ENCODE data around the gene ERC2.

The ERC2 gene

DNA sequence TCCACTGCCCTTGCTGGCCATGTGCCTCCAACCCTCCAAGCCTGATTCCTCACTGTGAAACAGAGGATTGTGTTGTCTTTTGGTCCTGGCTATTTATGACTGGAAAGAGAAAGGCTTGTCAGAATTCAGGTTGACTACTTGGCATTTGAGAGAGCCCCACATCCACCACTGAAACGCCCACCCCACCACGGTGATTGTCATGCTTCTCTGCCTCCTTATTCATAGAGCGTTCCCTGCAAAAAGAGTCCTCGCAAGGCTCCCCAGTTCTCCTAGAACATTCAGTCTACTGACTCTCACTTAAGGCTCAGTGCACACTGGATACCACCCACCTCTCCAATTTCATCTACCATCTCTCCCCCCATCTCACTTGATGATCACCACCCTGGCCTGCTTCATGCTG, 818.3 kb downstream of the ERC2 start:
- DNase-seq (ENCODE audit: low read depth), result no peak
- TF ChIP-seq, protein P1, sequence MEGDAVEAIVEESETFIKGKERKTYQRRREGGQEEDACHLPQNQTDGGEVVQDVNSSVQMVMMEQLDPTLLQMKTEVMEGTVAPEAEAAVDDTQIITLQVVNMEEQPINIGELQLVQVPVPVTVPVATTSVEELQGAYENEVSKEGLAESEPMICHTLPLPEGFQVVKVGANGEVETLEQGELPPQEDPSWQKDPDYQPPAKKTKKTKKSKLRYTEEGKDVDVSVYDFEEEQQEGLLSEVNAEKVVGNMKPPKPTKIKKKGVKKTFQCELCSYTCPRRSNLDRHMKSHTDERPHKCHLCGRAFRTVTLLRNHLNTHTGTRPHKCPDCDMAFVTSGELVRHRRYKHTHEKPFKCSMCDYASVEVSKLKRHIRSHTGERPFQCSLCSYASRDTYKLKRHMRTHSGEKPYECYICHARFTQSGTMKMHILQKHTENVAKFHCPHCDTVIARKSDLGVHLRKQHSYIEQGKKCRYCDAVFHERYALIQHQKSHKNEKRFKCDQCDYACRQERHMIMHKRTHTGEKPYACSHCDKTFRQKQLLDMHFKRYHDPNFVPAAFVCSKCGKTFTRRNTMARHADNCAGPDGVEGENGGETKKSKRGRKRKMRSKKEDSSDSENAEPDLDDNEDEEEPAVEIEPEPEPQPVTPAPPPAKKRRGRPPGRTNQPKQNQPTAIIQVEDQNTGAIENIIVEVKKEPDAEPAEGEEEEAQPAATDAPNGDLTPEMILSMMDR (IDR thresholded peaks at IDR 0.05; ENCODE audit: low read depth, low read length, missing control alignments), result no peak
- no peak overlapping the region for H3K4me3 ChIP-seq (ENCODE audit: low read depth, low read length)
- in situ Hi-C loops (cut with HindIII; ENCODE audit: low sequenced_read_pairs), result no loop called here

DNA sequence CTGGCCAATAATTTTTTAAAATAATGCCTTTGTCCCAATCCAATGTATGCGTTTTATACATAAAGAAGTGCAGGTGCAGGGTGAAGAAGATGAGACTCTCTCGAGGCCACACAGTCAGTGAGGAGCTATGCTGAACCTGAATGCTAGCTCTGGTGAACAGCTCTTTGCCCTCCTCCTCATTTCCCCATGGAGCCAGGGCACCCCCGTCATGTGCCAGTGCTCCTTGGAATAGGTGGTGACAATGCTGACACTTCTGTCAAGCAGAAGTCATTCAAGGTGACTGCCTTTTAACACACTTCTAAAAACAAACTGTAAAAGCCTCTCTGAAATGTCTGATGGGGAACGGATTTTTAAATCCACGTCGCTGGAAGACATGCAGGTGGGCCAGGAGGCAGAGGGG, 818.7 kb downstream of the ERC2 start:
- no peak overlapping the region for H3K4me3 ChIP-seq (ENCODE audit: low read depth, low read length)
- TF ChIP-seq, protein P1 (IDR thresholded peaks at IDR 0.05; ENCODE audit: low read depth, low read length, missing control alignments), result no peak
- in situ Hi-C loops (cut with HindIII; ENCODE audit: low sequenced_read_pairs), result no loop called here
- DNase-seq (ENCODE audit: low read depth), result no peak

DNA sequence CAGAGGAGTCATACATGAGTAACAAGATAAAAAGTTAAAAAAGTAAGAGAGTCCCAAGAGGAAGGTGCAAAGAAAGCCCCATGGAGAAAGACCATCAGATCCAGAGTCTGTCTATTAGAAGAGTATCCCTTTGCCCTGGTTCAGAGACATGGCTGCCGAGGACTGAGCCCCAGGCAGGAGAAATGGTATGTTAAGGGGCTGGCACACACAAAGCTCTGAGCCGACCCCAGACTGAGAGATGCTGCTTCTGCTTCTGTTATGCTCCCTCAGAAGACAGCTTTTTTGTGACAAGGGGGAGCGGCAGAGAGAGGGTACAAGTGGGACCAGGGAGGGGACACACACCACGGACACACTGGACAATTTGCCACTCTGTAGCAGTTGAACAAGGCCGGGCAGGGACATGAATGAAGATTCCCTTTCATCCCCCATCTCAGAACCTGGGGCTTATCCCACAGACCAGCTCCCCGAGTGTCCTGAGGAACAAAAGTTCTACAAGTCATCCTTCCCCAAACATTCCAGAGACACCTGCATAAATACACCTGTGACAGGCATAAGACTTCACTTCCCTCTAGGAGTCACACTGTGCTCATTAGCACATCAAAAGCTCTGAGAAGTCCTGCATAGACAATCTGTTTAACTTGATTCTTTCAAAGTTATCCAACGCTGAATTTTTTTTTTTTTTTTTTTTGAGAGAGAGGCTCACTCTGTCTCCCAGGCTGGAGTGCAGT, 819.5 kb downstream of the ERC2 start:
- TF ChIP-seq, protein P1 (IDR thresholded peaks at IDR 0.05; ENCODE audit: low read depth, low read length, missing control alignments), result no peak
- in situ Hi-C loops (cut with HindIII; ENCODE audit: low sequenced_read_pairs), result no loop called here
- no peak overlapping the region for H3K4me3 ChIP-seq (ENCODE audit: low read depth, low read length)
- no peak for DNase-seq (ENCODE audit: low read depth)

DNA sequence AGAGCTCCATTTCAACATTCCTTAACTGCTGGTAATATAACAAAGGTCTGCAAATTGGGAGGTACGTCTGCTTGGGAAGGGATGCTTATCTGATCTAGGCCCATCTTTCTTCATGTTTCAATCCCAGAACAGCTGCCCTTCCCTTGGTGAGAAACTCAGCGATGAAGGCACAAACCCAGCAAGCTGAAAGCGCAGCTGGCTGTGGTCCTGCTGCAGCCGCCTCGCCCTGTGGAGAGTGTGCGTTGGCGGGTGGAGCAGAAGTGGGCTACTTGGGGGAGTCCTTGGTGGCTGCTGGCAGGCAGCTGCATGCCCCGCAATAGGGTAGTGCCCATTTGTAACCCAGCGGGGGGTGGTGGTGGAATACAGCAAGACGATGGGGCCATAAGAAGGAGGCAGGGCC, 820.6 kb downstream of the ERC2 start:
- in situ Hi-C loops (cut with HindIII; ENCODE audit: low sequenced_read_pairs), result no loop called here
- no peak overlapping the region for H3K4me3 ChIP-seq (ENCODE audit: low read depth, low read length)

DNA sequence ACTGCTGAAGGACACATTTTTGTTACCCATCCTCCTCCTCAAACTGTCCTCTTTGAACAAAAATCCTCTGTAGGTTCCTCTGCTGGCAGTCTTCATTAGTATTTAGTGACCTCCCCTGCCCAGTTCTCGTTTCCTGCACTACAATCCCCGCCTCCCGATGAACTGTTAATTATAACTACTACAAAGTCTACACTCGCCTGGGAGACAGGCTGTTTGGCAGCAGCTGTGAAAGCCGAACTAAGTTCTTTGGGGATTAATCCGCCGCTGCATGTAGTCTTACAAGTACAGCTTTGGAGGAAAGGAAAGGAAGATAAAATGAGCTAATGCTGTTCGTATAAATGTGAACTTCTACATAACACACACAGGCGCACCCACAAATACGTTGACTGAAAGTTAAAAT, 821.2 kb downstream of the ERC2 start:
- H3K4me3 ChIP-seq (ENCODE audit: low read depth, low read length), result no peak overlapping the region
- in situ Hi-C loops (cut with HindIII; ENCODE audit: low sequenced_read_pairs), result no loop called here
- TF ChIP-seq, protein P1 (IDR thresholded peaks at IDR 0.05; ENCODE audit: low read depth, low read length, missing control alignments), result no peak
- DNase-seq (ENCODE audit: low read depth), result no peak

More for the DNA sequence above, 820.6 kb downstream of the ERC2 start:
- TF ChIP-seq, protein P1 (IDR thresholded peaks at IDR 0.05; ENCODE audit: low read depth, low read length, missing control alignments), result no peak
- no peak for DNase-seq (ENCODE audit: low read depth)

DNA sequence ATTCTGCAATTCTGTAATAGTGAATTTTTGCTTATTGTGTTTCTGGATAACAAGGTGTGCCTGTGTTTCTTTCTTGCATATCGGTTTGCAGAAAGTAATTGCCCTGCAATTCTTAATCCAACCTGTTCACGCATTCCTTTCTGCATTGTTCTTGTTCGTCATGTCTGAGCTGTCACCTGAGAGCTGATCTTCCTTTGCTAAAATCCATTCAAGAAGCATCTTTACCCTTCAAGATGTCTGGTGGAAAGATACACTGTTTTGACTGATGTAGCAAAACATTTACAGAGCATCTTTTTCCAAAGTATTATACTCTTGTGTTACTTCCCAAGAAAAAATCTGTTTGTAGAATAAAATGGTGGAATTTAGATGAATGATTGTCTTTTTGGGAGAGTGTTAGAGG, 822.1 kb downstream of the ERC2 start:
- H3K4me3 ChIP-seq (ENCODE audit: low read depth, low read length), result no peak overlapping the region
- TF ChIP-seq, protein P1 (IDR thresholded peaks at IDR 0.05; ENCODE audit: low read depth, low read length, missing control alignments), result no peak
- DNase-seq (ENCODE audit: low read depth), result no peak
- in situ Hi-C loops (cut with HindIII; ENCODE audit: low sequenced_read_pairs), result no loop called here

Measured in astrocyte of the cerebellum (primary cell).